ENCODE results near the gene RPL39.
"Not testable (repeated sequence)": the region's sequence is repeated elsewhere in the genome, so short reads cannot be mapped to it uniquely, and the experiment has no call there.

Gene RPL39
- total RNA-seq = 134 to 368 (median 204) reads per million in 4 experiments

DNA sequence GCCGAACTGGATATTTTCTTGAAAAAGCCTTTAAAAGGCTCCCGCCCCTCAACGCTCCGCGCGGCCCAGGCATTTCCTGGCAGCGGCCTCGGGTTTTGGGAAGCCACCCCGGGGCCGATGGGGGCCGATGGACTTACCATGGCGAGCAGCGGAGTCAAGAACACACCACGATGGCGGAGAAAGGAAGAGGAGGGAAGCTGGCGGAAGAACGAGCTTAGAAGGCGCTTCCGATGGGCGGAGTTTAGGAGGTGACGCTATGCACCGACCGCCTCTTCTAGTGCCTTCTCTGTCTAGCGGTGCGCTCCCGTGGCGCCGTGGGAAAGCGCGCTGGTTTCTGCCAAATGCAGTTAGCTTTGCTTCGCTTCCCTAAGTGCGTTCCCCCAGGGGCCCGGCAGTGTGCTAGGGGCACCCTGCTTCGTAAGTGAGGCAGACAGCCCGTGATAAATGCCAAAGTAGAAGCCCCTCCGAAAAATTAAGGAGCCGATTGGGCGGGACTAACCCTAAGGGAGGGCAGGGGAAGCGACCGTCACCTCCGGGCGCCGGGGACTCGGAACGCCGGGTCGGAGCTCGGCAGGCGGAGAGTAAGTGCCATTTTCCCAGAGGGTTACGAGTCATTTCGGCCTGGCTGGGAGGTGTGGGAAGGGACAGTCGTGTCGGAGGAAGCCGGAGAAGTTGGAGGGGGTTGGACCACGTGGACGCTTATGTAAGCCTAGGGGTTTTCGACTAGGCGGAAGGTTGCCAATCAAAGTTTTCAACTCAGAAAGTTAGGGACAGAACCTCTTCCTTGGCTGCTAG is at the start of gene RPL39:
Gene RPL39 (minus strand): TSS at position 194 of the 795 bp plus-strand sequence. CDS start 54 bp downstream, at position 140.
- DNase-seq = peak; percentile 71

DNA sequence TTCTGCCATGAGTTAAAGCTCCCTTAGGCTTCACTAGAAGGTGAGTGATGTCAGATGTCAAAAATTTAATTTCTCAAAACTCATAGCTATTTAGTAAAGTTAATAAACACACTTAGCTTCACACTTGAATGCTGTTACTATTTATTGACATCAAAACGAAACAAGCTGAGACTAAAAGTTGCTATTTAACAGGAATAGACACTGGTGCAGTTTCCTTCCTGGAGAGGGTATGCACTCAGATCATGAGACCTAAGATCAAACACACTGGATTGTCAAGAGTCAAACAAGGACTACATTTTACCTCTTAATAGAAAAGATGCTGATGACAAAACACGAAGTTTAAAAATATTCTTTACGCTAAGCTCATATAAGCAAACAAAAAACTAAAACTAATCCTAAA is 42.5 kb upstream of the RPL39 start:
- DNase-seq = no peak

DNA sequence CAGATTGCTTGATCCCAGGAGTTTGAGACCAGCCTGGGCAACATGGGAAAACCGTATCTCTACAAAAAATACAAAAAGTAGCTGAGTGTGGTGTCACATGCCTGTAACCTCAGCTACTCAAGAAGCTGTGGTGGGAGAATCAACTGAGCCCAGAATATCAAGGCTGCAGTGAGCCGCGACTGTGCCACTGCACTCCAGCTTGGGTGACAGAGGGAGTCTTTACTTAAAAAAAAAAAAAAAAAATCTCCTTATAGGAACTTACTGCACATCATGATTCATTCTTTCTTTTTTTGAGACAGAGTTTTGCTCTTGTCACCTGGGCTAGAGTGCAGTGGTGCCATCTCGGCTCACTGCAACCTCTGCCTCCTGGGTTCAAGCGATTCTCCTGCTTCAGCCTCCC is 37.0 kb upstream of the RPL39 start:
- no peak for DNase-seq

DNA sequence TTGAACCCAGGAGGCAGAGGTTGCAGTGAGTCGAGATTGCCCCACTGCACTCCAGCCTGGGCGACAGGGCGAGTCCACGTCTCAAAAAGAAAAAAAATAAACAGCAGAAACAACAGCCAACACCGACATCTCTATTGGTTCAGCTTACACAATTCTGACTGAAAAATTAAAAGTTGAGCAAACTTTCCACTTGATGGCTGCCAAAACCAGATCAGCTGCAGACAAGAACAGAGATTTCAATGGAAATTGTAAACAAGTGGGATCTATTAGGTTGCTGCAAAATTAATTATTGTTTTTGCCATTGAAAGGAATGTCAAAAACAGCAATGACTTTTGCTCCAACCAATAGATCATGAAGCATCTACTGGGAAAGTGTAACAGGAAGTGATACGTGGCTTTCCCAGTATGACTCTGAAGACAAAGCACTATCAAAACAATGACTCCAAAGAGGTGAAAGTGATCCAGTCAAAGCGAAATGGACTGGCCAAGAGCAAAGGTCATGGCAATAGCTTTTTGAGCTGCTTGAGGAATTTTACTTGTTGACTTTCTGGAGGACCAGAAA is 35.0 kb upstream of the RPL39 start:
- DNase-seq = no peak

DNA sequence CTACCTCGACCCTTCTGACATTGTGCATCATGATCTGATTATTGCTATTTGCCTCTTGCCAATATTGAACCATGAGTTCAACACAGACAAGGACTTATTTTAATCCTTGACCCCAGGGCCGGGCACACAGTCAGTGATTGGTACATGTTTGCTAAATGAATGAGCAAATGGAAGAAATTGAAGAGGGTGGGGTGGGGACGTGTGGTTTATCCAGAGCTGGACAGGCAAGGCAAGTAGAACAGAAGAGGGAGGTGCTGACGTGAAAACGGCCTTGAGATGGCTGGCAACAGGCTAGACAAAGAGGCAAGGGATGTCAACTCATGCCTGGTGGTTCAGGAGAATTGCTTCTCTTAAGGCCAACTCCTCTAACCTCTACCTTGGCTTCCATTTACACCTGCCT is 32.8 kb upstream of the RPL39 start:
- DNase-seq = not testable (repeated sequence)

DNA sequence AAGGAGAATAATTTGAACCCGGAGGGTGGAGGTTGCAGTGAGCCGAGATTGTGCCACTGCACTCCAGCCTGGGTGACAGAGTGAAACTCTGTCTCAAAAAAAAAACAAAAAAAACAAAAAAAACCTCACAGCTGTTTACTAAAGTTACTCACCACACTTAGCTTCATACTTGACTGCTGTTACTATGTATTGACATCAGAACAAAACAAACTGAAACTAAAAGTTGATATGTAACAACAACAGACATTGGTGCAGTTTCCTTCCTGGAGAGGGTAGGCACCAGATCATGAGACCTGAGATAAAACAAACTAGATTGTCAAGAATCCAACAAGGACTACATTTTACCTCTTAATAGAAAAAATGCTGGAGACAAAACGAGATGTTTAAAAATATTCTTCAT is 30.3 kb upstream of the RPL39 start:
- DNase-seq = not testable (repeated sequence)

DNA sequence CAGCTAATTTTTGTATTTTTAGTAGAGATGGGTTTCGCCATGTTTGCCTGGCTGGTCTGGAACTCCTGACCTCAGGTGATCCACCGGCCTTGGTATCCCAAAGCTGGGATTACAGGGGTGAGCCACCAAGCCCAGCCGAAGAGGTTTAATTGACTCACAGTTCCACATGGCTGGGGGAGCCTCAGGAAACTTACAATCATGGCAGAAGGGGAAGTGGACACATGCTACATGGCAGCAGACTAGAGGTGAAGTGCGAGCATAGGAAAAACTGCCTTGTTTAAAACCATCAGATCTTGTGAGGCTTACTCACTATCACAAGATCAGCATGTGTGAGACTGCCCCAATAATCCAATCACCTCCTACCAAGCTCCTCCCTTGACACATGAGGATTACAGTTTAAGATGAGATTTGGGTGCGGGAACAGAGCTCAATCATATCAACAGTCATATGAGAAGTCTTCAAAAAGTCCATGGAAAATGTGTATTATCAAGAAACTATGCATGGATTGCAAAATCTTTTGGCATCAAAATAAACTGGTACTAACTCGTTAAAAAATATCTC is 25.8 kb upstream of the RPL39 start:
- no peak for DNase-seq

DNA sequence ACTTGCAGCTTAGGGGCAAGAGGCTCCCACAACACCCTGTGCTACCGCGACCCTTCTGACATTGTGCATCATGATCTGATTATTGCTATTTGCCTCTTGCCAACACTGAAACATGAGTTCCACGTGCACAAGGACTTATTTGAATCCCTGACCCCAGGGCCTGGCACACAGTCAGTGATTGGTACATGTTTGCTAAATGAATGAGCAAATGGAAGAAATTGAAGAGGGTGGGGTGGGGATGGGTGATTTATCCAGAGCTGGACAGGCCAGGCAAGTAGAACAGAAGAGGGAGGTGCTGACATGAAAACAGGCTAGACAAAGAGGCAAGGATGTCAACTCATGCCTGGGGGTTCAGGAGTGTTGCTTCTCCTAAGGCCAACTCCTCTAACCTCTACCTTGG is 24.9 kb upstream of the RPL39 start:
- DNase-seq = no peak

DNA sequence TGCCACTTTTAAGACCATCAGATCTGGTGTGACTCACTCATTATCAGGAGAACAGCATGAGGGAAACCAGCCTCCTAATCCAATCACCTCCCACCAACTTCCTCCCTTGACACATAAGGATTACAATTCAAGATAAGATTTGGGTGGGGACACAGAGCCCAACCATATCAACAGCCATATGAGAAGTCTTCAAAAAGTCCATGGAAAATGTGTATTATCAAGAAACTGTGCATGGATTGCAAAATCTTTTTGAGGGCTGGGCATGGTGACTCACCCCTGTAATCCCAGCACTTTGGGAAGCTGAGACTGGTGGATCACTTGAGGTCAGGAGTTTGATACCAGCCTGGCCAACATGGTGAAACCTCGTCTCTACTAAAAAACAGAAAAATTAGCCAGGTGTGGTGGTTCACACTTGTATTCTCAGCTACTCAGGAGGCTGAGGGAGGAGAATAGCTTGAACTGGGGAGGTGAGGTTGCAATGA is 17.8 kb upstream of the RPL39 start:
- no peak for DNase-seq

DNA sequence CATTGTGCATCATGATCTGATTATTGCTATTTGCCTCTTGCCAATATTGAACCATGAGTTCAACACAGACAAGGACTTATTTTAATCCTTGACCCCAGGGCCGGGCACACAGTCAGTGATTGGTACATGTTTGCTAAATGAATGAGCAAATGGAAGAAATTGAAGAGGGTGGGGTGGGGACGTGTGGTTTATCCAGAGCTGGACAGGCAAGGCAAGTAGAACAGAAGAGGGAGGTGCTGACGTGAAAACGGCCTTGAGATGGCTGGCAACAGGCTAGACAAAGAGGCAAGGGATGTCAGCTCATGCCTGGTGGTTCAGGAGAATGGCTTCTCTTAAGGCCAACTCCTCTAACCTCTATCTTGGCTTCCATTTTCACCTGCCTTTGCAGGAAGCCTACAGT is 17.0 kb upstream of the RPL39 start:
- DNase-seq = not testable (repeated sequence)

DNA sequence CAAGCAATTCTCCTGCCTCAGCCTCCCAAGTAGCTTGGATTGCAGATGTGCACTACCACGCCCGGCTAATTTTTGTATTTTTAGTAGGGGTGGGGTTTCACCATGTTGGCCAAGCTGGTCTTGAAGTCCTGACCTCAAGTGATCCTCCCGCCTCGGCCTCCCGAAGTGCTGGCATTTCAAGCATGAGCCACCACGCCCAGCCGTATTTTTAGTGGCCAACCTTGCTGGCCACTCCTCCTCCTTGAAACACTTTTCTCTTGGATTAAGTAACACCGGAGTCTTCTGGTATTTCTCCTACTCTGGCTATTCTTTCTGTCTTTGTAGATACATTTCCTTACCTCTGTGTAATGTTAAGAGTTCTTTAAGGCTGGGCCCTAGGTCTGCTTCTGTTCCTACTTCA is 11.1 kb upstream of the RPL39 start:
- DNase-seq = no peak

DNA sequence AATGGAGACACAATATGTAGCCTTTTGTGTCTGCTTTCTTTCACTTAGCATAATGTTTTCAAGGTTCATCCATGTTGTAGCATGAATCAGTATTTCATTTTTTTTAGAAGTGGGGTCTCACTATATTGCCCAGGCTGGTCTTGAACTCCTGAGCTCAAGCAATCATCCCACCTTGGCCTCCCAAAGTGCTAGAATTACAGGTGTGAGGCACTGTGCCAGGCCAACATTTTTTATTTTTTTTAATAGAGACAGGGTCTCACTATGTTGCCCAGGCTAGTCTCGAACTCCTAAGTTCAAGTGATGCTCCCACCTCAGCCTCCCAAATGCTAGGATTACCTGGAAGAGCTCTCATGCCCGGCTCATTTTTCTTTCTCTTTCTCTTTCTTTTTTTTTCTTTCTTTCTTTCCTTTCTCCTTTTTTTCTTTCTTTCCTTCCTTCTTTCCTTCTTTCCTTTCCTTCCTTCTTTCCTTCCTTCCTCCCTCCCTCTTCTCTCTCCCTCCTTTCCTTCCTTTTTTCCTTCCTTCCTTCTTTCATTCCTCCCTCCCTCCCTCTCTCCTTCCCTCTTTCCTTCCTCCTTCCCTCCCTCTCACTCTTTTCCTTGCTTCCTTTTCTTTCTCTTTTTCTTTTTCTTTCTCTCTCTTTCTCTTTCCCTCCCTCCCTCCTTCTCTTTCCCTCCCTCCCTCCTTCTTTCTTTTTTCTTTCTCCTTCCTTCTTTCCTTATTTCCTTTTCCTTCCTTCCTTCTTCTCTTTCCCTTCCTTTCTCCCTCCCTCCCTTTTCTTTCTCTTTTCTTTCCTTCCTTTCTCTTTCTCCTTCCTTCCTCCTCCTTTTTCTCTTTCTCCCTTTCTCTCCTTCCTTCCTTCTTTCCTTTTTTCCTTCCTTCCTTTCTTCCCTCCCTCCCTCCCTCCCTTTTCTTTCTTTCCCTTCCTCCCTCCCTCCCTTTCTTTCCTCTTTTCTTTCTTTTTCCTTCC is 10.1 kb upstream of the RPL39 start:
- DNase-seq = no peak

DNA sequence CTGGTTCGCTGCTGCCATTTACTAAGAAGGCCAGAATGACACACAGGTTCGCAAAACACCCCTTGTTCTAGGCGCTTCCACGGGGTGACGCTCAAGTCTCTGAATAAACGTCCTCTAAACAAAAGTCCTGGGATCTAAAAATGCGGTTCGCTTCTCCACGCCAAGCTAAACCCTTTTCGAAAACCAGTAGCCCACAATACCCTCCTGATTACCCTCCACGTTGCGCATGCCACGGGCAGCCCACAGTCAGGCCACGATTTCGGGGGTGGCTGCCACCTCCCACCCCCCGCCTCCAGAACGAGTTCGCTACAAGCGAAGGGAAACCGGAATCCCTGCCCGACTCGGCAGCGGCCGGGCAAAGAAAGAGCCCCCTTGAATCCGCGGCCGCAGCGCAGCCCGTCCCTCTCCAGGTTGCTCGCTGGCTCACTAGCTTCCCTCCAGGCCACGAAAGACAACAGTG is 423 bp downstream of the RPL39 start:
- no peak for DNase-seq

DNA sequence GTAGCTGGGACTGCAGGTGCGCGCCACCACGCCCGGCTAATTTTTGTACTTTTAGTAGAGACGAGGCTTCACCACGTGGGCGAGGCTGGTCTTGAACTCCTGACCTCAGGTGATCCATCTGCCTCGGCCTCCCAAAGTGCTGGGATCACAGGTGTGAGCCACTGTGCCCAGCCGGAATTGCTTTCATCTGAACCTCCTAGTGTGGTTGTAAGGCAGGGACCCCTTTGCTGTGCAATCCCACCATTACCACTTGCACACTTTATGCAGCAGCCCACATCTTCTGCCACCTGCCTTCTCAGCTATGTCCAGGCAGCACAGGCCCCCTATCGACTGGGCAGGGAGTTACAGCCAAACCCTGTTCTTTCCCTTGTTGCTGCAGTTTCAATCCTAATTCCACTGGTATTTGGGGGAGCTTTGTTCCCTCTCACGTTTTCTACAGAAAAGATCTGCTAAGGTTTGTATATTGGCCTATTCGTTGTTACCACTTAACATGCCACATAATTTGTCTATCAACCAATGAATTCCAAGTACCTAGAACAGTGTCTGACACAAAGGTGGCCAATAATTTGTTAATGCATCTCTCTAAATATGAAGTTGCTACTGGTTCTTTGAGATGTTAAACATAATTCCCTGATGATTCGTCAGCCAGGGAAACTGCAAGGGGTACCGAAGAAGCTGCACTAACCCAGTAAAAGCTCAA is 6.5 kb downstream of the RPL39 start:
- DNase-seq = peak; percentile 8

DNA sequence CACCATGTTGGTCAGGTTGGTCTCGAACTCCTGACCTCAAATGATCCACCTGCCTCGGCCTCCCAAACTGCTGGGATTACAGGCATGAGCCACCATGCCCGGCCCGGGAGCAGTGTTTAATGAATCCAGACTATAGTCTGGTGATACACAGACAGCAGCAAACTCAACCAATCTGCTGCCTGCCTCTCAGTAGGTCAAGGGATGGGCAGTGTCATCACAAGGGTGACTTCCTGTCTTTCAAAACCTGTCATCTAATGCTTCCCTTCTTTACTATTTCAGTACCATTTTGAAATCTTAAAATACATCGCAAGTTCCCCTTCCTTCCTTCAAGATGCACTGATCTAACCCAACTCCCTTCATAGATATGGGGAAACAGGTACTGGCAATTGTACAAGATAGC is 8.4 kb downstream of the RPL39 start:
- DNase-seq = no peak

DNA sequence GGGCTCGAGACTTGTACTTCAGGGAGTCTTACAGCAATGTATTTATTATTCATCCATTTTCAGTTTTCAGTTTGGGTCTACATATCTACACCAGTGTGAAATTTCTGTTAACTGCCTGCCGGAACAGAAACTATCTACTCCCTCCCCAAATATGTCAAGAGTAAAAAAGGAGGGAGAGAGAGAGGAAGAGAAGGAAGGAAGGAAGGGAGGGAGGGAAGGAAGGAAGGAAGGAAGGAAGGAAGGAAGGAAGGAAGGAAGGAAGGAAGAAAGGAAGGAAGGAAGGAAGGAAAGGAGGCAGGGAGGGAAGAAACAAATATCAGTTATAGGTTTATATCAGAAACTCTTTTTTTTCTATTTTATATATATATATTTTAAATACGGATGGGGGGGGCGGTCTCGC is 12.6 kb downstream of the RPL39 start:
- no peak for DNase-seq

DNA sequence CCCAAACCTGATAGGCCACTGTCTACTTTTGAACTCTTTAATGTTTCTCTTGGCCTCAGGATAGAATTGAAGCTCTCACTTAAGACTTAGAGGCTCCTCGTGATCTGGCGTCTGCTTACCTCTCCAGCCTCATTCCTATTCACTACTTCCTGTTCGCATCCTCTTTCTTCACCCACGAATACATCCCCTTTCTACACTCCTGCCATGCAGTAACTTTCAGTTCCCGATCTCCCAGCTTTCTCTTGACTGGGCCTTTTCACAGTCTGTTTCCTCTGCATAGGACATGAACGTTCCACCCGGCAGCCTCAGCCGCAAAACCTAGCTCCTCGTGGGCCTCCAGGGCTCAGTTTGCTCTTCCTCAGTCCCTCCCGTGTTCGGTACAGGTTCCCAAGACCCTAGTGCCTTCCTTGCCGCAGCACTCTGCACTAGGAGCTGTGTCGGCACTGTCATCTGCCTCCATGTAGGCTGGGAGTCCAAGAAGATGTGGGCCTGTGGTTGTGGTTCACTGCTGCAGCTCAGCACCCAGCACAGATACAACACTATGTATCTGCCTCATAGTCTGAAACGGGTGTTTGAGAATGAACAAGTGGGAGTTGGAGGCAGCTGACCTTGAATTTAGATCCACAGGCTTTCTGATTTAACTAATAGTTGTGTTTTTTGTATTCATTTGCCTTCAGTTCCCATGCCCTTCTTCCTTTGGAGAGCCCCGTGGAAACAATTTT is 15.8 kb downstream of the RPL39 start:
- DNase-seq = no peak

DNA sequence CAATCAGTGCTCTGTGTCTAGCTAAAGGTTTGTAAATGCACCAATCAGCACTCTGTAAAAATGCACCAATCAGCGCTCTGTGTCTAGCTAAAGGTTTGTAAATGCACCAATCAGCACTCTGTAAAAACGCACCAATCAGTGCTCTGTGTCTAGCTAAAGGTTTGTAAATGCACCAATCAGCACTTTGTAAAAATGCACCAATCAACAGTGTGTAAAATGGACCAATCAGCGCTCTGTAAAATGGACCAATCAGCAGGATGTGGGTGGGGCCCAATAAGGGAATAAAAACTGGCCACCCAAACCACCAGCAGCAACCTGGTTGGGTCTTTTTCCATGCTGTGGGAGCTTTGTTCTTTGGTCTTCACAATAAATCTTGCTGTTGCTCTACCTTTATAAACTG is 22.0 kb downstream of the RPL39 start:
- DNase-seq = not testable (repeated sequence)

DNA sequence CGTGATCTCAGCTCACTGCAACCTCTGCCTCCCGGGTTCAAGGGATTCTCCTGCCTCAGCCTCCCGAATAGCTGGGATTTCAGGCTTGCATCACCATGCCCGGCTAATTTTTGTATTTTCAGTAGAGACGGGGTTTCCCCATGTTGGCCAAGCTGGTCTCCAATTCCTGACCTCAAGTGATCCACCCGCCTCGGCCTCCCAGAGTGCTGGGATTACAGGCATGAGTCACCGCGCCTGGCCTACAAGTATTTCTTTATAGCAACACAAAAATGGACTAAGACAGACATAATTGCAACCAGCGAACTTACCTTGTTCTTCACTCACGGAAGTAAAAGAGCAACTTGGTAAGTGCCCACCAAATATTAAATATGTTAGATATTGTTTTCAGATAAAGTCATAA is 23.0 kb downstream of the RPL39 start:
- DNase-seq = not testable (repeated sequence)

DNA sequence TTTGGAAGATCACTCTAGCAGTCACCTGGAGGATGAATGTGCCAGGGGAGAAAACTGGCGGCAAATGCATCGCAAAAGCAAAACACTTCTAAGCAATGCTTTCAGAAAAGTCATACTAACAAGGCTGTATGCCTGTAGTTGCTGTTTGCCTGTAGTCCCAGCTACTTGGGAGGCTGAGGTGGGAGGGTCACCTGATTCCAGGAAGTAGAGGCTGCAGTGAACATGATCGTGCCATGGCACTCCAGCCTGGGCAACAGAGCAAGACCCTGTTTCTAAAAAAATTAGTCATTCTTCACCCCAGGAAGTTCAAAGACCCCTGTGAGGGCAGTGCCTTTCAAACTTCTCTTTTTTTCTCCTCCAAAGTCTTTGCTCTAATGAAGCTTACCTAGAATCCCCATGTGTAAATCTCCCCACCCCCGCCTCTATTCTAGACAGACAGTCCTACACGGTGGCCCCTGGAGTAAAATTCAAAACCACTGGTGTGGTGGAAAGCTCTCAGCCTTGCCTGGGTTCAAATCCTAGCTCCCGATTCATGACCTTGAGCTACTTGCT is 27.5 kb downstream of the RPL39 start:
- DNase-seq = no peak

DNA sequence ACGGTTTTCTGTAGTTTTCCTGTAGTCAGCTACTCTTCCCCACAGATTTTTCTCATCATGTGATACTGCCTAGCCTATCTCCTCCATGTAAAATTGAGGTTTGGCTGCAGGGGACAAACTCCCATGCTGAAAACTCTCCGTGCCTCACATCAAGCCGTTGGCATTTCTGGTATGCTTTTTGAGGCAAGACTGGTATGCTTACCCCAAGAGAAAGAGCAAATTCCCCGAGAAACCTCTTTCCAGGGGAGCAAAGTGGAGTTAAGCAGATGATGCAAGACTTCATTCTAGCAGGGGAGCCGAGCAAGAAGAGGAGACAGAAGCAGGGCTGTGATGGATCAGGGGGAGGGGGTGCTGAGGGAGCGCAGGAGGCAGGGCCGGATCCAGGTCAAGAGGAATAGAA is 28.2 kb downstream of the RPL39 start:
- no peak for DNase-seq
